CD14-positive monocyte (primary cell): Measurements from ENCODE around the gene LGALS3. TPM values are rescaled to one million over a fixed set of nuclear protein-coding genes. Genes with fewer than 3 reads are reported as not detected.
A peak's percentile ranks its signal among the peaks of the same experiment; 100 is the strongest.

ENCODE experiments used
- DNase-seq, 3 donors: peaks; one replicate each; pipeline ENCODE4 v3.0.0-alpha.2; 2011 to 2022
- H2AFZ ChIP-seq: 2 replicates; pipeline ENCODE4 v1.6.0; 2012; ENCODE audit warnings: mild to moderate bottlenecking, low read depth, low read length, inconsistent platforms; ENCODE audit not compliant: insufficient read depth, poor library complexity, severe bottlenecking
- H3K27ac ChIP-seq, 2 donors: 1 replicate in 1 of 2; 2 replicates in 1 of 2; pipeline ENCODE4 v1.5.1; 2012 to 2013; ENCODE audit warnings: low read length in 2 of 2, control low read depth in 1 of 2, inconsistent platforms in 1 of 2, low read depth in 1 of 2, mild to moderate bottlenecking in 1 of 2
- H3K27me3 ChIP-seq, 2 donors: one replicate each; pipeline versions ENCODE4 v1.6.0 to v1.6.1; 2011 to 2013; ENCODE audit warnings: low read length in 2 of 2; ENCODE audit not compliant: control insufficient read depth in 2 of 2, insufficient read depth in 2 of 2
- H3K36me3 ChIP-seq, 2 donors: replicated peaks in 1 of 2; 1 replicate in 1 of 2; 2 replicates in 1 of 2; pipeline versions ENCODE4 v1.5.1 to v1.6.1; 2012 to 2013; ENCODE audit warnings: low read length in 2 of 2, control low read depth in 1 of 2, inconsistent platforms in 1 of 2, mild to moderate bottlenecking in 1 of 2; ENCODE audit not compliant: insufficient read depth in 2 of 2, control insufficient read depth in 1 of 2
- H3K4me1 ChIP-seq, 2 donors: 1 replicate in 1 of 2; 2 replicates in 1 of 2; pipeline versions ENCODE4 v1.5.1 to v1.6.1; 2012 to 2013; ENCODE audit warnings: low read length in 2 of 2, control low read depth in 1 of 2, inconsistent platforms in 1 of 2, mild to moderate bottlenecking in 1 of 2, moderate library complexity in 1 of 2; ENCODE audit not compliant: insufficient read depth in 2 of 2, control insufficient read depth in 1 of 2
- H3K4me2 ChIP-seq: replicated peaks from 2 replicates; pipeline ENCODE3; 2012; ENCODE audit warnings: low read length, moderate library complexity, mild to moderate bottlenecking; ENCODE audit not compliant: poor library complexity, severe bottlenecking; ENCODE audit errors: extremely low read depth
- H3K4me3 ChIP-seq, 3 experiments: fragments of 200-600 bp in 1 of 3; sonication (generic) in 1 of 3; replicated peaks in 1 of 3; 1 replicate in 2 of 3; 2 replicates in 1 of 3; pipeline ENCODE4 v1.5.1; 2011 to 2013; ENCODE audit warnings: low read length in 3 of 3, mild to moderate bottlenecking in 3 of 3, control low read depth in 2 of 3, low read depth in 2 of 3, inconsistent platforms in 1 of 3, moderate library complexity in 1 of 3
- H3K79me2 ChIP-seq: 2 replicates; pipeline ENCODE4 v1.6.0; 2012; ENCODE audit warnings: mild to moderate bottlenecking, control low read depth, inconsistent platforms, low read length, moderate library complexity; ENCODE audit not compliant: insufficient read depth
- H3K9ac ChIP-seq: 2 replicates; pipeline ENCODE4 v1.6.0; 2017; ENCODE audit warnings: low read length, mild to moderate bottlenecking; ENCODE audit not compliant: insufficient read depth, poor library complexity, severe bottlenecking
- H3K9me3 ChIP-seq, 2 donors: replicated peaks in 1 of 2; 1 replicate in 1 of 2; 2 replicates in 1 of 2; pipeline versions ENCODE4 v1.5.1 to v1.6.1; 2012 to 2013; ENCODE audit warnings: low read length in 2 of 2, control low read depth in 1 of 2; ENCODE audit not compliant: control insufficient read depth in 1 of 2, insufficient read depth in 1 of 2
- H4K20me1 ChIP-seq: 2 replicates; pipeline ENCODE4 v1.6.0; 2012; ENCODE audit warnings: mild to moderate bottlenecking, low read length, control low read depth, moderate library complexity; ENCODE audit not compliant: insufficient read depth
- H3K27ac Mint-ChIP-seq, 7 donors: one replicate each; pipeline ENCODE4 v1.8.0; 2020; ENCODE audit warnings: mild to moderate bottlenecking in 7 of 7, mixed read lengths in 7 of 7, moderate library complexity in 6 of 7, inconsistent platforms in 2 of 7
- H3K27me3 Mint-ChIP-seq, 3 donors: one replicate each; pipeline ENCODE4 v1.8.0; 2021 to 2022; ENCODE audit warnings: low read depth in 3 of 3, mild to moderate bottlenecking in 3 of 3, mixed read lengths in 3 of 3, moderate library complexity in 3 of 3, inconsistent platforms in 1 of 3
- H3K36me3 Mint-ChIP-seq, 2 donors: one replicate each; pipeline ENCODE4 v1.8.0; 2020; ENCODE audit warnings: mixed read lengths in 2 of 2, inconsistent platforms in 1 of 2, mild to moderate bottlenecking in 1 of 2
- H3K4me1 Mint-ChIP-seq: one replicate; pipeline ENCODE4 v1.8.0; 2020; ENCODE audit warnings: mild to moderate bottlenecking, mixed read lengths
- H3K4me3 Mint-ChIP-seq, 2 donors: one replicate each; pipeline ENCODE4 v1.8.0; 2020; ENCODE audit warnings: mild to moderate bottlenecking in 2 of 2, mixed read lengths in 2 of 2, moderate library complexity in 1 of 2
- H3K9me3 Mint-ChIP-seq, 7 donors: one replicate each; pipeline ENCODE4 v1.8.0; 2020 to 2022; ENCODE audit warnings: mixed read lengths in 7 of 7, mild to moderate bottlenecking in 6 of 7, moderate library complexity in 6 of 7, inconsistent platforms in 2 of 7
- WGBS: methylation state at CpG from one replicate; pipeline ENCODE4 v1.1.5; 2013; ENCODE audit warnings: missing lambda C conversion rate; ENCODE audit not compliant: insufficient coverage; 5-methylcytosine and 5-hydroxymethylcytosine counted together
- intact Hi-C, 2 donors: fragments of 100-400 bp; cut with micrococcal nuclease; formaldehyde crosslinking; loops; one replicate each; pipeline versions ENCODE4 v1.15.0 to v1.15.1; 2023
- polyA plus RNA-seq, 3 donors: library from polyadenylated mRNA; depleted of rRNA in 1 of 3; unstranded in 2 of 3; stranded (reverse) in 1 of 3; fragments of 300-500 nt in 2 of 3; fragments of >200 nt in 1 of 3; fragmentation: Illumina TruSeq in 2 of 3; gene quantifications; 1 replicate in 2 of 3; 2 replicates in 1 of 3; pipeline ENCODE4 v1.2.3, GENCODE V29; 2012 to 2021
- TF ChIP-seq, protein P1 (sequence below): fragments of 200-600 bp; IDR thresholded peaks from one replicate; pipeline ENCODE4 v1.8.0; 2022; ENCODE audit warnings: antibody characterized with exemption, mild to moderate bottlenecking

Gene LGALS3
- polyA plus RNA-seq, 3 donors: 266 to 878 (median 788) TPM

GRCh38 chr14:55099756-55100155, 29.3 kb upstream of the LGALS3 start:
- H3K36me3 ChIP-seq: no peaks in the 10 kb centered on the region
- H3K4me2 ChIP-seq: no peak overlapping the region
- Mint-ChIP-seq H3K36me3 (peaks cover 0 to 12% of the 10 kb centered on the region in 2 donors), H3K9me3 (peaks cover 2 to 10% (median 8%) of the 10 kb centered on the region in 7 donors), H3K4me1 (peaks cover 52% of the 10 kb centered on the region), H3K4me3 (no peak overlapping the region), H3K27ac (peak overlapping the region in 4 of 7 donors; percentile 14 to 98 (median 84)), H3K27me3 (peaks cover 0 to 7% (median 0%) of the 10 kb centered on the region in 3 donors)
- H3K9ac ChIP-seq: no peak overlapping the region
- intact Hi-C loops: no loop called here
- peak in 2 of 3 donors; percentile 33 to 45 for DNase-seq
- no peak overlapping the region for H3K27ac ChIP-seq
- TF ChIP-seq, protein P1, sequence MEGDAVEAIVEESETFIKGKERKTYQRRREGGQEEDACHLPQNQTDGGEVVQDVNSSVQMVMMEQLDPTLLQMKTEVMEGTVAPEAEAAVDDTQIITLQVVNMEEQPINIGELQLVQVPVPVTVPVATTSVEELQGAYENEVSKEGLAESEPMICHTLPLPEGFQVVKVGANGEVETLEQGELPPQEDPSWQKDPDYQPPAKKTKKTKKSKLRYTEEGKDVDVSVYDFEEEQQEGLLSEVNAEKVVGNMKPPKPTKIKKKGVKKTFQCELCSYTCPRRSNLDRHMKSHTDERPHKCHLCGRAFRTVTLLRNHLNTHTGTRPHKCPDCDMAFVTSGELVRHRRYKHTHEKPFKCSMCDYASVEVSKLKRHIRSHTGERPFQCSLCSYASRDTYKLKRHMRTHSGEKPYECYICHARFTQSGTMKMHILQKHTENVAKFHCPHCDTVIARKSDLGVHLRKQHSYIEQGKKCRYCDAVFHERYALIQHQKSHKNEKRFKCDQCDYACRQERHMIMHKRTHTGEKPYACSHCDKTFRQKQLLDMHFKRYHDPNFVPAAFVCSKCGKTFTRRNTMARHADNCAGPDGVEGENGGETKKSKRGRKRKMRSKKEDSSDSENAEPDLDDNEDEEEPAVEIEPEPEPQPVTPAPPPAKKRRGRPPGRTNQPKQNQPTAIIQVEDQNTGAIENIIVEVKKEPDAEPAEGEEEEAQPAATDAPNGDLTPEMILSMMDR: no peak
- WGBS: no CpG with 5 or more reads among the region's 2 CpGs
- H3K4me1 ChIP-seq: peaks cover 51 to 59% of the 10 kb centered on the region in 2 donors
- H3K27me3 ChIP-seq: no peaks in the 10 kb centered on the region
- H4K20me1 ChIP-seq: no peaks in the 10 kb centered on the region
- H3K4me3 ChIP-seq: no peak overlapping the region
- peaks cover 6 to 7% of the 10 kb centered on the region in 2 donors for H3K9me3 ChIP-seq
- H2AFZ ChIP-seq: no peak overlapping the region
- no peaks in the 10 kb centered on the region for H3K79me2 ChIP-seq

GRCh38 chr14:55101698-55102097, 27.4 kb upstream of the LGALS3 start:
- peaks cover 0 to 16% of the 10 kb centered on the region in 2 donors for H3K36me3 Mint-ChIP-seq
- Histone ChIP-seq H3K4me2 (no peak overlapping the region), H3K36me3 (no peaks in the 10 kb centered on the region), H2AFZ (no peak overlapping the region), H3K27ac (peak overlapping the region; percentile 67 to 90), H3K4me3 (no peak overlapping the region), H4K20me1 (no peaks in the 10 kb centered on the region), H3K4me1 (peaks cover 56 to 63% of the 10 kb centered on the region in 2 donors), H3K27me3 (no peaks in the 10 kb centered on the region), H3K79me2 (no peaks in the 10 kb centered on the region), H3K9me3 (peaks cover 6 to 19% of the 10 kb centered on the region in 2 donors), H3K9ac (no peak overlapping the region)
- peak overlapping the region in 6 of 7 donors; percentile 73 to 98 (median 90) for H3K27ac Mint-ChIP-seq
- peaks cover 52% of the 10 kb centered on the region for H3K4me1 Mint-ChIP-seq
- intact Hi-C loops: no loop called here
- no peak overlapping the region for H3K4me3 Mint-ChIP-seq
- TF ChIP-seq, protein P1: no peak
- H3K9me3 Mint-ChIP-seq: peaks cover 7 to 20% (median 13%) of the 10 kb centered on the region in 7 donors
- no CpG with 5 or more reads among the region's 5 CpGs for WGBS
- DNase-seq: no peak
- H3K27me3 Mint-ChIP-seq: peaks cover 0 to 7% (median 0%) of the 10 kb centered on the region in 3 donors
